B cell (primary cell): ENCODE results near the gene RREB1.

Experiments used
- EZH2 ChIP-seq: IDR thresholded peaks from 2 replicates; pipeline ENCODE4 v1.6.1; 2012; ENCODE audit warnings: borderline replicate concordance, low read depth, mild to moderate bottlenecking, moderate library complexity, low read length; ENCODE audit not compliant: insufficient read depth, poor library complexity, severe bottlenecking
- TF ChIP-seq, protein P1 (sequence below): fragments of 200-600 bp; IDR thresholded peaks from one replicate; pipeline ENCODE4 v1.8.0; 2022; ENCODE audit warnings: antibody characterized with exemption, mild to moderate bottlenecking

DNA sequence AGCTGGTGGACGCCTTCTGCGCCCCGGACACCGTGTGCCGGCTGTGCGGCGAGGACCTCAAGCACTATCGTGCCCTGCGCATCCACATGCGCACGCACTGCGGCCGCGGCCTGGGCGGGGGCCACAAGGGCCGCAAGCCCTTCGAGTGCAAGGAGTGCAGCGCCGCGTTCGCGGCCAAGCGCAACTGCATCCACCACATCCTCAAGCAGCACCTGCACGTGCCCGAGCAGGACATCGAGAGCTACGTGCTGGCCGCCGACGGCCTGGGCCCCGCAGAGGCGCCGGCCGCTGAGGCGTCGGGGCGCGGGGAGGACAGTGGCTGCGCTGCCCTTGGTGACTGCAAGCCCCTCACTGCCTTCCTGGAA lies 122.5 kb downstream of the RREB1 start:
- TF ChIP-seq, protein P1, sequence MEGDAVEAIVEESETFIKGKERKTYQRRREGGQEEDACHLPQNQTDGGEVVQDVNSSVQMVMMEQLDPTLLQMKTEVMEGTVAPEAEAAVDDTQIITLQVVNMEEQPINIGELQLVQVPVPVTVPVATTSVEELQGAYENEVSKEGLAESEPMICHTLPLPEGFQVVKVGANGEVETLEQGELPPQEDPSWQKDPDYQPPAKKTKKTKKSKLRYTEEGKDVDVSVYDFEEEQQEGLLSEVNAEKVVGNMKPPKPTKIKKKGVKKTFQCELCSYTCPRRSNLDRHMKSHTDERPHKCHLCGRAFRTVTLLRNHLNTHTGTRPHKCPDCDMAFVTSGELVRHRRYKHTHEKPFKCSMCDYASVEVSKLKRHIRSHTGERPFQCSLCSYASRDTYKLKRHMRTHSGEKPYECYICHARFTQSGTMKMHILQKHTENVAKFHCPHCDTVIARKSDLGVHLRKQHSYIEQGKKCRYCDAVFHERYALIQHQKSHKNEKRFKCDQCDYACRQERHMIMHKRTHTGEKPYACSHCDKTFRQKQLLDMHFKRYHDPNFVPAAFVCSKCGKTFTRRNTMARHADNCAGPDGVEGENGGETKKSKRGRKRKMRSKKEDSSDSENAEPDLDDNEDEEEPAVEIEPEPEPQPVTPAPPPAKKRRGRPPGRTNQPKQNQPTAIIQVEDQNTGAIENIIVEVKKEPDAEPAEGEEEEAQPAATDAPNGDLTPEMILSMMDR, result no peak
- TF ChIP-seq EZH2, result no peak
